IPS-18c (cell line): ENCODE results near the gene INTS6.
A peak's percentile ranks its signal among the peaks of the same experiment; 100 is the strongest.

Source experiments
- H3K4me3 ChIP-seq: 2 replicates; pipeline ENCODE4 v1.7.0; 2013; ENCODE audit warnings: low read depth, mild to moderate bottlenecking, low read length, moderate library complexity; ENCODE audit not compliant: insufficient read depth
- H3K9me3 ChIP-seq: one replicate; pipeline ENCODE4 v1.6.1; 2013; ENCODE audit warnings: mild to moderate bottlenecking, low read length, moderate library complexity; ENCODE audit not compliant: control insufficient read depth, insufficient read depth

Gene INTS6

DNA sequence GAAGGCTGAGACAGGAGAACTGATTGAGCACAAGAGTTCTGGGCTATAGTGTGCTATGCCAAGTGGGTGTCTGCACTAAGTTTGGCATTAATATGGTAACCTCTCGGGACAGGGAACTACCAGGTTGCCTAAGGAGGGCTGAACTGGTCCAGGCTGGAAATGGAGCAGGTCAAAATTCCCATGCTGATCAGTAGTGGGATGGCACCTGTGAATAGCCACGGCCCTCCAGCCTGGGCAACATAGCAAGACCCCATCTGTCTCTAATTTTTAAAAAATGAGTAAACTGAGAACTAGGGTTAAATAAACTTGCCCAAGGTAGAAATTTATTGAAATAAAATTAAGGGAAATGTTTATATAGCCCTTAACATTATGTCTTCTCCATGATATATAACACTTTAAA is 17.0 kb upstream of the INTS6 start:
- H3K9me3 ChIP-seq: no peaks in the 10 kb centered on the region

DNA sequence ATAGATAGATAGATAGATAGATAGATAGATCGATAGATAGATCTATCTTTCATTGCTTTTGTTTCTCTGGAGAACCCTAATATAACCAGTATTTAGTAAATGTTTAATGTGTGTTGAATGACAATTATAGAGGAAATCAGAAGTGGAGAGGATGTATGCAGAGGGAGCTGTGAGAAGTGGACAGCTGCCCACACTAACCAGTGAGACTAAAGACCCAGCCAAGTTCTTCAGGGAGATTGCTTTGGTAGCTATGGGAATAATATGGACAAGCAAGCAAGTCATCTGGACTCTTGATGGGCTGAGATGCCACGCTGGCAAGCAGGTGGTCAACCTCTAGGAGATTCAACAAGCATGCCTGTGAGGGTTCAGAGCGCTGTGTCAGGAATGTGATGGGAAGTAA is 14.9 kb upstream of the INTS6 start:
- Histone ChIP-seq H3K4me3 (no peak overlapping the region), H3K9me3 (no peaks in the 10 kb centered on the region)

More for the DNA sequence above, 17.0 kb upstream of the INTS6 start:
- no peak overlapping the region for H3K4me3 ChIP-seq

DNA sequence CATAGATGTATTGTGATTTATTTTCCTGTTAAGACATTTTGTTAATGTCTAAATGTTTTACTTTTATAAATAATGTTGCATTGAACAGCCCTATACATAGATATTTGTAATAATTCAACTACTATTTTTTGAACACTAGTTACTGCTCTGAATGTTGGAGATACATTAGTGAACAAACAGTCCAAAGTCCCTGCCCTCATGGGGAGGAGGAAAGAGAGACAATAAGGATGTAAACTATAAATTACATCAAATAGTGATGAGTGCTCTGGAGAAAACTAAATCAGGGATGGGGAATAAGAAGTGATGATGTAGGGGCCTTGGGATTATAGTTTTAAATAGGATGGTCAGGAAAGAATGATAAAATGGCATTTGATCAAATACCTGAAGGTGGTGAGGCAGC is 12.3 kb upstream of the INTS6 start:
- no peak overlapping the region for H3K4me3 ChIP-seq
- H3K9me3 ChIP-seq: no peaks in the 10 kb centered on the region

DNA sequence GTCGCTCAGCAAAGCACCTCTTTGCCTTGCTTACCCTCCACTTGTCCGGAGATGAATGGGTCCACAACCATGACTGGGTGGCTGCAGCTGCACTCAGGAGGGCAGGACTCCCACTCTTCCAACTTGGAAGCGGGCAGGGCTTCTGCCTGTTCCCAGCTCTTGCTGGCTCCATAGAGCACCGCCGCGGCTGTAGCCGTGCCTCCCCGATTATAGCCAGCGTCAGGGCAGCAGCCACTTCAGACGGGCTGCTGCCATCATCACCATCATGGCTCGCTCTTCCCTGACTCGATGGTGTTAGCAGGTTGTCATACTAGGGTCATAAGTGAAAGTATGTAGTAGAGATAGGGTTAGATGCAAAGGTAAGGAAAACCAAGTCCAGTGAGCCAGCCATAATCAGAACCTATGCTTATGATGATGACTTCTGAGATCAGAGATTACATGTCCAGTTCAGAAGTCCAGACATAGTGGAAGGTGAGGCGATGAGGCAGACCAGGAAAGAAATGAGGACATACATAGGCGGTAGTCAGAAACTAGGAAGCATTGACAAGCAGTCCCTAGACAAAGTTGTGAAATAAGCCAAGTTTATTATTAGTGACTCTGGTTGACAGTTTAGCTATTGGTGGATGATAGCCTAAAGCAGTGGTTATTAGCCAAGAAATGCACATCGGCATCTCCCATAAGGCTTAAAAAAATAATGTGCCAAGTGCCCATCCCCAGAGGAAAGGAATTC is 4.4 kb upstream of the INTS6 start:
- Histone ChIP-seq H3K9me3 (peaks cover 8% of the 10 kb centered on the region), H3K4me3 (no peak overlapping the region)

DNA sequence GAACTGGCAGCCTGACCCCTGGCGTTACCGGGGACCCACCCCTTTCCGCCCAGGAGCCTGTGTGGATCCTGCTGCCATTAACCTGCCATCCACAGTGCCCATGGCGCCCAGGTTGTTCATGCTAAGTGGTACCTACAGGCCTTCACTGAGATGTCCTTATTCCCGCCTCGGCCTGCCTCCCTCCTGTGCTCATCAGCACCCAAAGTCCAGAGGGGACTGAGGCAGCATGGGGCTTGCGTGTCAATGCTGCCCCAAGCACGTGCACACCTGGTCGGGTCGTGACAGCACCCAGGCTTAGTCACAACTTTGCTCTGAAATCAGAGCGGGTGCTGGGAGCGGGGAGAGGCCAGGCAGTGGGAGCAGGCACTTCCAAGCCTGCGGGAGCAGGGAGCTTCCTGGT is 3.7 kb upstream of the INTS6 start:
- H3K9me3 ChIP-seq: peaks cover 8% of the 10 kb centered on the region
- H3K4me3 ChIP-seq: no peak overlapping the region

DNA sequence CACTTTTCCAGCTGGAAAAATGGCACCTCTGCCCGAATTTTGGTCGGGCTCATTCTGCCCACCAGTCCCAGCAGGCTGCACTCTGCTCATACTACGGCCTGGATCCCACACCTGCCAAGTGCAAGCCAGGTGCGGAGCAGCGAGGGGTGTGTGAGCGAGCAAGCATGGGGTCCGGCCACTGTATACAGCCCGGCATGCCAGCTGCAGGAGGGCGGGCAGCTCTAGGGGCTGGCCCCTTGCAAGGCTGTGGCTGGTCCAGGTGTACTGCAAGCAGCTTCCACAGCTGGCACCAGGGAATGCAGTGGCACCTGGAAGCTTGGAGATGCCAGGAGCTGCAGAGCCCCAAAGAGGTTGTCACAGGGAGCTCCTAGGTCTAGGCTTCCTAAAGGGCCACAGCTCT is 2.7 kb upstream of the INTS6 start:
- Histone ChIP-seq H3K4me3 (no peak overlapping the region), H3K9me3 (peaks cover 8% of the 10 kb centered on the region)

DNA sequence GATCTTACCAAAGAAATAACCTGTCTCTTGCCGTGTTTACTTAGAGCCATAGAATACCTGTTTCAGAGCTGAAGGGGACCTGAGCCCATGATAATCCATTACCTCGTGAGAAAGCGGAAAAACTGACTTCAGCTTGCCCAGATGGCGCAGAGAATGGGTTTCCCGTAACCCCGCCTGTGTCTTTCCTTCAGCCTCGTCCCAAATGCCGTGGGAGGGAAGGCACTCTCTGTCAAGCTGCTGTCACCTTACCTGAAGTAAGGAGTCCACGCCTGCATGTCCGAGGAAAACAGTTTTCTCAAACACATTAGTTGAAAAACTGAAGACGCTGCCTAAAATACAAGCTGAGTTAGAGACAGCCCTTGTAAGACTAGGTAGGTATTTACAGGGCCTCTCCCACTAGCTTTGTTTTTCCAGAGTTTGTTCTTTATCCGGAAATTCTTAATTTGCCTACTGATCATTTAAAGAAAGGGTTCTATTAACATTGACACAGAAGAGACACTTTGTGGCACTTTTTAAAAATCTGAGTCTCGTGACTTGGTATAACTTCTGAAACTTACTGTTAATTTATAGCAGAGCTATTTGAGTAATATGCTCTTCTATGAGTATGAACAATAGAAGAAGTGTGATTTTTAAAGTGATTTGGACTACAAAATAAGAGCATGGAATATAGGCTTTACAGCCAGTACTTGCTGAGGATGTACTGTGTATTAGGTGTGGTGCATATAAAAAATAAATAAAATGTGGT is 1.3 kb upstream of the INTS6 start:
- Histone ChIP-seq H3K4me3 (peak overlapping the region; percentile 82), H3K9me3 (peaks cover 8% of the 10 kb centered on the region)

DNA sequence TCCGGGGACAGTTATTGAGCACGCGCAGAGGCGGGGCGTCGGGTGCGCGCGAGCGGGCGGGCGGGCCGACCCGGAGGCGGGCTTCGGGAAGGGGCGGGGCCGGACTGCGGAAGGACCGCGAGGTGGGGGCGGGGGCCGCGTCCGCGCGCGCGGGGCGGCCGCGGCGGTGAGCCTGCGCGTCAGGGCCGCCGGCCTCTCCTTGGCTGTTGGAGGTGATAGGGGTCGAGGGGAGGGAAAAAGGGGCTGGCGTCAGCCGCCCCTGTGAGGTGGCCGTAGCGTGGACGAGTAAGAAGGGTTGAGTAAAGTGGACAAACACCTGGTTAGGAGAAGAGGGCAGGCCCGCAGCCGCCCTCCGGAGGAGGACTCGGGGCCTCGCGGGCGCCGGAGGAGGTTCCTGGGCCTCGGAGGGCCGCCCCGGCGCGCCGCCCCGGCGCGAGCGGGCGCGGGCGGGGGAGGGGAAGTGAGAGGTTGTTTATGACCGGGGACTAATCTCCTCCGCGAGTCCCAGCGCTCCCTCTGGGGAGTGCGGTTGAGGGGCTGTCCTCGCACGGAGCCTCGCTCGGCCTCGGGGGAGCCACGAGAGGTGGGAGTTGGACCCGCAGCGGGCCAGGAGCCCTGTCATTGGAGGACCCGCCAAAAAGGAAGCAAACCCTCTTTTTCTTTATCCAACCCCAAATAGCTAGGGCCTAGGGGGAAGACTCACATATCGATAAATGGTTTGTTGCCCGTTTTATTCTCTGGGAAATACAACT is 547 bp upstream of the INTS6 start:
- Histone ChIP-seq H3K9me3 (peaks cover 8% of the 10 kb centered on the region), H3K4me3 (peak overlapping the region; percentile 82)

DNA sequence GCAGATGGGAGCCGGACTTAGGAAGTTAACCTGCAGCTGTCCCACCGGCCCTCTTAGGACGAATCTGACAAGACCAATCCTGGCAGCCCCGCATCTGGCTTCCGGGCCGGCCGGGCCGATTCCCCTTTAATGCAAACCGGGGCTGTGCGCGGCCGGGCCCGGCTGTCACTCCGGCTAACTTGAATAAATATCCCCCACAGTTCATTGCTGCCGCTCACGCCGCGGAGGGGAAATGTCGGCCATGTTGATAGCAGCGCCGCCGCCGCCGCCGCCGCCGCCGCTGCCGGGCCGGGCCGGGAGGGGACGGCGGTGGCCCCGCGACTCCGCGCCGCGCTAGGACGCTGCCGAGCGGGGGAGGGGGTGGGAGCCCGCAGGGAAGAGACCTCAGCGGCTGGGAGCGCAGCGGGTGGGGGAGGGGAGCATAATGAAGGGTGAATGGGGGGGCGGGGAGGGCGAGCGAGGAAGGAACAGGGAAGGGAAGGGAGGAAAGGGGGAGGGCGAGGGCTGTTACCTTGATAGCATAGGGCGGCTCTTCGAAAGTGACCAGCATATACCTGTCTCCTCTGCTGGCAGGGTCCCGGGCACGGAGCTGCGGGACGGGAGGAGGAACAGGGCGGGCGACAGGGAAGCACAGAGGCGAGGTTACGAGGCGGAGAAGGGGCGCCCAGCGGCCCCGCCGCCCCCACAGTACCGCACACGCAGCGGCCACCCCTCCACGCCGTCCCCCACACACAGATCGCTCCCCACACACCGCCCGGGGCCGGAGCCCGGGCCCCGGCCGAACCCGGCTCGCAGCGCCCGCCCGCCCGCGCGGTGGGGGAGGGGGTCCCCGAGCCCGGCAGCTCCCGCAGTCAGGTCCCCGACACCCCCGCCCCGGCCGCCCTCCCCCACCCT is 1.1 kb downstream of the INTS6 start:
- peak overlapping the region; percentile 82 for H3K4me3 ChIP-seq
- peaks cover 8% of the 10 kb centered on the region for H3K9me3 ChIP-seq

DNA sequence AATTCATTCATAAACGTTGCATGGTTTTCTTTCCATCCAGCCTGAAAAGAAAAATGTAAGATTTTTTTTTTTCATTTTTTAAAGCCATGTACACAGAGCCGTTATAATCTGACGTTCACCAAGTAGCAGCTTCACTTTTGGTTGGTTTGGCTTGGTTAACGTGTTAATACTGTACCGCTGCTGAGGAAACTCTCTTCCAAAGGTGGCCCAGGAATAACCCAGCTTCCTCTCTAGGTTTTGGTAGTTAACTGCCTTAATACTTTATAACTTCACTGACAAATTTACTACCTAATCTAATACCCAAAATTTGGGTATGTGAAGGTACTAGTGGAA is 1.7 kb downstream of the INTS6 start:
- Histone ChIP-seq H3K4me3 (peak overlapping the region; percentile 56), H3K9me3 (peaks cover 5% of the 10 kb centered on the region)

DNA sequence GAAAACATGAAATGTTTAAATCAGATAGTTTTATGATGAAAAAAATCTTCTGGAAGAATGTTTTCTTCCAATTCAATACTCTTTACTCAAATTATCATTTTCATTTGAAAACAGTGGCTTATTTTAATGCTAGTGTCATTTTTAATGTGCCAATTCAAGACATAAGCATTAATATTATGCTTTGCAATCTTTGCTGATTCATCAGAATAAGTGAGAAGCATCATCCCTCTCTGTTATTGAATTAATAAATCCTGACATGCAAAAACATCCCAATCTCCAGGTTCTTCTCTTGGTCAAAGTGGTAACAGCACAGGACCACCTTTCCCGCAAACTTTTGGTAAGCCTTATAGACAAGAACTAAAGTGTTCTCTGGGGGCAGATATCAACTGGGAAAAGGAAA is 3.8 kb downstream of the INTS6 start:
- no peak overlapping the region for H3K4me3 ChIP-seq

DNA sequence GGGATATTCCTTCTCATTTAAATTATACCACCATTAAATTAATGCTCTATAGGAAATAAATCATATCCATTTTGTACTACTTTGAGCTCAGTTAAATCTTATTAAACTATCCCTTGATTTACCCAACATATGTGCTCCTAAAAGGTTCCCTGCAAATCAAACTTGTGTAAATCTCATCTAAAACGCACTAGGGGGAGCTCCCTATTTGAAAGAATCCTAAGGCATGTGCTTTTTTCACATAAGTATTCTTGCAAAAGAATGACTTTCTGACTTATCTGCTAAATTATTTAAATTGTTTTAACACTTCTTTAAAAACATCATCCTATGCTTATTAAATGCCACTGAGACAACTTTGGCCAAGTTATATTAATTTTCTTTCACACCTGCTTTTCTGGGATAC is 7.9 kb downstream of the INTS6 start:
- Histone ChIP-seq H3K9me3 (no peaks in the 10 kb centered on the region), H3K4me3 (no peak overlapping the region)

More for the DNA sequence above, 3.8 kb downstream of the INTS6 start:
- no peaks in the 10 kb centered on the region for H3K9me3 ChIP-seq

DNA sequence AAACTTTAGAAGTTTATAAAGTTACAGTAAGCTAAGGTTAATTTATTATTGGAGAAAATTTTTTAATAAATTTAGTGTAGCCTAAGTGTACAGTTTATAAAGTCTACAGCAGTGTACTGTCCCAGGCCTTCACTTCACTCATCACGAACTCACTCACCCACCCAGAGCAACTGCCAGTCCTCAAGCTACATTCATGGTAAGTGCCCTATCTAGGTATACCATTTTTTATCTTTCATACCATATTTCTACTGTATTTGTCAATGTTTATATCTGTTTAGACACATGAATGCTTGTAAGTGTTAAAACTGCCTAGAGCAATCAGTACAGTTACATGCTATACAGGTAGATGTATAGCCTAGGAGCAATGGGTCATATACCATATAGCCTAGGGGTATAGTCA is 12.5 kb downstream of the INTS6 start:
- H3K4me3 ChIP-seq: no peak overlapping the region
- H3K9me3 ChIP-seq: no peaks in the 10 kb centered on the region

DNA sequence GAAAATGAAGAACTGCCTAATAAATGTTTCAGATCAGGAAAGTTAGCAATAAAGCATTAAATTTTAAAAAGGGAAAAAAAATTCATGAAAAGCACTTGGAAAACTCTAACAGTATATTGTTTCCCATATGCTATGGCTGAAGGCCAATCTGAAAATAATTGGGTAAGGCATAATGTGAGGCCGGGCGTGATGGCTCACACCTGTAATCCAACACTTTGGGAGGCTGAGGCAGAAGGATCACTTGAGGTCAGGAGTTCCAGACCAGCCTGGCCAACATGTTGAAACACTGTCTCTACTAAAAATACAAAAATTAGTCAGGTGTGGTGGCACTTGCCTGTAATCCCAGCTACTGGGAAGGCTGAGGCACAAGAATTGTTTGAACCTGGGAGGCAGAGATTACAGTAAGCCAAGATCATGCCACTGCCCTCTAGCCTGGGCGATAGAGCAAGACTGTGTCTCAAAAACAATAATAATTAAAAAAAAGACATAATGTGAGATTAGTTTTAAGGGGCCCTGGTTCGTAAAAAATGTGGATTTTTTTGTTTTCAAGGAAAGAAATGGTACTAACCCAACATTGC is 15.2 kb downstream of the INTS6 start:
- Histone ChIP-seq H3K4me3 (no peak overlapping the region), H3K9me3 (no peaks in the 10 kb centered on the region)

DNA sequence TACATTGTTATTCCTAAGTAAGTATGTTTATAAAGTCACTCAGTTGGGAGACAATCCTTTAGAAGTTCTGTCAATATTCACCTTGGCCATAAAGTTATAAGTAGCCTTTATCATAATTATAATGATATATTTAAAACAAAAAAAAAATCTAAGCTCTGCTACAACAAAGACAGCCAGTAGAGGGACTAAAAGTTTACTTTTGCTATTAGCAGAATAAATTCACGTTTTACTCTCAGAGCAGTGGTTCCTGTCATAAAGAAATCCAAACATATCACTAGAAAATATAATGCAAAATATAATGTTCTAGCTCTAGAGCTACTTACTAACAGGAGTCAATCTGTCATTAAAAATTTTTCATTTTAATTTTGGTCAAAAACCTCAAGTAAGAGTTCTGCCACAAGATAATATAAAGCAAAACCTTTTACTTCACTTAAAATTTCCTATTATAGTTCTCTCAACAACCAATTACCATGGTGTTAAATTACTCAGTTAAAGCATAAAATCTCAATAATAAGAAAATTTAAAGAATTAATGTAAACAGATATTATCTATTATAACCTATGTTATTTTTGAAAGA is 17.7 kb downstream of the INTS6 start:
- Histone ChIP-seq H3K9me3 (no peaks in the 10 kb centered on the region), H3K4me3 (no peak overlapping the region)

DNA sequence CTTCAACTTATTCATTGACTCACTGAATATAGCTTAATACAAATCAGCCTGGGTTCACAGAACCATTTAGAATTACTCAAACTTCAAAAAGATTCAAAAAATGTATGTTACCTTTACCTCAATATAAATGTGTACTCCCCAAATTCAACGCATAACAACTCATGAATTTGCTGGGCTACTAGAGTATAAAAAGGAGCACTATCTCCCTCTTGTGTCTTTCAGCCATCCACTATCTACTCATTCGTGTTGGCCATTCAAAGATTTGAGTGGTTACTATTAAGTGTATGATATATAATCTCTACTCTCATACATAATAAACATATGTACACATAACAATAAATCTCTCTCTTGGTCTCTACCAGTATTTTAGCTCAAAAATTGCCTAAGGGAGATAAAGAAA is 20.3 kb downstream of the INTS6 start:
- H3K9me3 ChIP-seq: no peaks in the 10 kb centered on the region
- H3K4me3 ChIP-seq: no peak overlapping the region

DNA sequence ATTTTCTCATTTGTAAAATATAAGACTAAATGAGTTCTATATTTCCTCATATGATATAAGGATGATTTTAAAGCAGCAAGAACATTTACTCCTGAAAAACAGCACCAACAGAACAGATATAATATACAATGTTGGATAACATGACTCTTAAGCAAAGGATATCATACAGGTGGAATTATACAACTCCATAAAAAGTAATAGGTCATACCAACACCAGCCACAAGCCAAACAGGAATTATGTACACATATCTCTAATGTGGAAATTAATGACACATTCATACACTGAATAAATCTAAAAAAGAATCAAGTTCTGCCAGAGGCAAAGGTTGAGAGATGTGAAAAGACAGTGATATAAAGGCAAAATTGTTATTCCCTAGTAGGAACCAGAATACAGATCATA is 25.9 kb downstream of the INTS6 start:
- Histone ChIP-seq H3K4me3 (no peak overlapping the region), H3K9me3 (no peaks in the 10 kb centered on the region)
